ENCODE results near the gene DCLK2. TPM values are rescaled to one million over a fixed set of nuclear protein-coding genes. Genes with fewer than 3 reads are reported as not detected.

The DCLK2 gene
- total RNA-seq, 2 experiments from 2014 or later: not detected

- no peaks in the 10 kb centered on the region for H3K4me1 ChIP-seq (ENCODE audit: insufficient read depth, low read length, poor library complexity, severe bottlenecking)
- intact Hi-C loops (cut with micrococcal nuclease; ENCODE audit: unreplicated experiment): no loop called here
- no peaks in the 10 kb centered on the region for H3K79me2 ChIP-seq (ENCODE audit: insufficient read depth, low read depth, low read length)
- H3K4me2 ChIP-seq (ENCODE audit: low read length): no peak overlapping the region
- DNase-seq (ENCODE audit: low spot score): no peak
- H3K9me2 ChIP-seq (ENCODE audit: insufficient read depth, low read length): no peaks in the 10 kb centered on the region
- no peak overlapping the region for H2AFZ ChIP-seq (ENCODE audit: low read length)
- no peaks in the 10 kb centered on the region for H4K20me1 ChIP-seq (ENCODE audit: insufficient read depth, low read length)
- BruUV-seq (replicated peaks): no TSS peak
- ChIA-PET CTCF (ENCODE audit: unreplicated experiment) (no interaction called here), POLR2A (no interaction called here)
- no peaks in the 10 kb centered on the region for H3K9me3 ChIP-seq (ENCODE audit: low read length)
- TF ChIP-seq CTCF (conservative IDR thresholded peaks at IDR 0.05; ENCODE audit: low read length) (no peak), EZH2phosphoT487 (IDR thresholded peaks at IDR 0.05; ENCODE audit: borderline replicate concordance, low read depth, low read length) (no peak)
- no peaks in the 10 kb centered on the region for H3K36me3 ChIP-seq (ENCODE audit: insufficient read depth, low read length)
- H3K27ac ChIP-seq (ENCODE audit: low read depth, low read length, poor library complexity, severe bottlenecking): no peak overlapping the region
- H3K4me3 ChIP-seq (ENCODE audit: low read depth, low read length, poor library complexity, severe bottlenecking): no peak overlapping the region
Measured at GRCh38 chr4:150247184-150247583, 168.9 kb downstream of the DCLK2 start.

- no peaks in the 10 kb centered on the region for H3K9me2 ChIP-seq (ENCODE audit: insufficient read depth, low read length)
- H3K4me1 ChIP-seq (ENCODE audit: insufficient read depth, low read length, poor library complexity, severe bottlenecking): no peaks in the 10 kb centered on the region
- no peak overlapping the region for H3K27ac ChIP-seq (ENCODE audit: low read depth, low read length, poor library complexity, severe bottlenecking)
- H3K4me2 ChIP-seq (ENCODE audit: low read length): no peak overlapping the region
- H3K36me3 ChIP-seq (ENCODE audit: insufficient read depth, low read length): no peaks in the 10 kb centered on the region
- H3K4me3 ChIP-seq (ENCODE audit: low read depth, low read length, poor library complexity, severe bottlenecking): no peak overlapping the region
- ChIA-PET POLR2A (no interaction called here), CTCF (ENCODE audit: unreplicated experiment) (no interaction called here)
- no peaks in the 10 kb centered on the region for H3K9me3 ChIP-seq (ENCODE audit: low read length)
- no peaks in the 10 kb centered on the region for H3K79me2 ChIP-seq (ENCODE audit: insufficient read depth, low read depth, low read length)
- no peaks in the 10 kb centered on the region for H4K20me1 ChIP-seq (ENCODE audit: insufficient read depth, low read length)
- TF ChIP-seq EZH2phosphoT487 (IDR thresholded peaks at IDR 0.05; ENCODE audit: borderline replicate concordance, low read depth, low read length) (no peak), CTCF (conservative IDR thresholded peaks at IDR 0.05; ENCODE audit: low read length) (no peak)
- DNase-seq (ENCODE audit: low spot score): no peak
- H2AFZ ChIP-seq (ENCODE audit: low read length): no peak overlapping the region
- BruUV-seq (replicated peaks): no TSS peak
- intact Hi-C loops (cut with micrococcal nuclease; ENCODE audit: unreplicated experiment): no loop called here
Measured at GRCh38 chr4:150248181-150248580, 169.9 kb downstream of the DCLK2 start.

DNA sequence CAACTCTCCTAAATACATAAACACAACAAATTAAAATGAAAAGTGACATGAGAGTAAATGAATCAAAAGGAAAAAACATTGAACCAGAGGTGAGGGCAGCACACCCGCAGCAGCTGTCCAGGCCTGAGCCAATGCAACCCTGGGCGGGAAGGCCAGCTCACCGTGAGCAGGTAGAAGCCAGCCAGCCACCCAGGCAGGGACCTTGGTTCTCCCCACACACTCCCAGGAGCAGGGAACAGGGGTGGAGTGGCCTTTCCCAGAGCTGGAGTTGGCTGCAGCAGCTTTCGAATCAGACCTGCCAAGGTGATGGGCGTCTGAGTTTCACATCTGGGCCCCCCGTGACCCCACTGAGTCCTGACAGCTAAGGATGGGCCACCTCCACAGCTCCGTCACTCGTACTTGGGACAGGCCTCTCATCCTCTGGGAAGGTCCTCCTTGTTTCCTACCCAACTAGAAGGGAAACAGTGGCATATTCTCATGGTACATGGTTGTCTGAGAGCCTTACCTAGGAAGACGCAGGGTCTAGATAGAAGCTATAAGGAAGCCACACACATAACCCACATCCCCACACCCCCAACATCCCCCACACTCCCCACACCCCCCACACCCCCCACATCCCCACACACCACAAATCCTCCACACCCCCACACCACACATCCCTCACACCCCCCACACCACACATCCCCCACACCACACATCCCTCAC, 172.2 kb downstream of the DCLK2 start:
- Histone ChIP-seq H3K36me3 (ENCODE audit: insufficient read depth, low read length) (no peaks in the 10 kb centered on the region), H3K4me2 (ENCODE audit: low read length) (no peak overlapping the region), H3K4me3 (ENCODE audit: low read depth, low read length, poor library complexity, severe bottlenecking) (no peak overlapping the region), H2AFZ (ENCODE audit: low read length) (no peak overlapping the region), H3K9me2 (ENCODE audit: insufficient read depth, low read length) (no peaks in the 10 kb centered on the region), H3K9me3 (ENCODE audit: low read length) (no peaks in the 10 kb centered on the region), H4K20me1 (ENCODE audit: insufficient read depth, low read length) (no peaks in the 10 kb centered on the region), H3K79me2 (ENCODE audit: insufficient read depth, low read depth, low read length) (no peaks in the 10 kb centered on the region), H3K27ac (ENCODE audit: low read depth, low read length, poor library complexity, severe bottlenecking) (no peak overlapping the region), H3K4me1 (ENCODE audit: insufficient read depth, low read length, poor library complexity, severe bottlenecking) (no peaks in the 10 kb centered on the region)
- BruUV-seq (replicated peaks): no TSS peak
- no peak for TF ChIP-seq CTCF (conservative IDR thresholded peaks at IDR 0.05; ENCODE audit: low read length)
- no peak for TF ChIP-seq EZH2phosphoT487 (IDR thresholded peaks at IDR 0.05; ENCODE audit: borderline replicate concordance, low read depth, low read length)
- no peak for DNase-seq (ENCODE audit: low spot score)
- POLR2A ChIA-PET: no interaction called here
- intact Hi-C loops (cut with micrococcal nuclease; ENCODE audit: unreplicated experiment): no loop called here
- CTCF ChIA-PET (ENCODE audit: unreplicated experiment): no interaction called here

All from OCI-LY7 (cell line).